NCI-H345 treated with DMSO at 0.1 percent for 48 hours (cell line): ENCODE results near the gene FARS2.

Experiments
- DNase-seq: peaks from one replicate; lab custom pipeline; 2025; ENCODE audit not compliant: unreplicated experiment; lab: John Stamatoyannopoulos, UW

FARS2 gene

DNA sequence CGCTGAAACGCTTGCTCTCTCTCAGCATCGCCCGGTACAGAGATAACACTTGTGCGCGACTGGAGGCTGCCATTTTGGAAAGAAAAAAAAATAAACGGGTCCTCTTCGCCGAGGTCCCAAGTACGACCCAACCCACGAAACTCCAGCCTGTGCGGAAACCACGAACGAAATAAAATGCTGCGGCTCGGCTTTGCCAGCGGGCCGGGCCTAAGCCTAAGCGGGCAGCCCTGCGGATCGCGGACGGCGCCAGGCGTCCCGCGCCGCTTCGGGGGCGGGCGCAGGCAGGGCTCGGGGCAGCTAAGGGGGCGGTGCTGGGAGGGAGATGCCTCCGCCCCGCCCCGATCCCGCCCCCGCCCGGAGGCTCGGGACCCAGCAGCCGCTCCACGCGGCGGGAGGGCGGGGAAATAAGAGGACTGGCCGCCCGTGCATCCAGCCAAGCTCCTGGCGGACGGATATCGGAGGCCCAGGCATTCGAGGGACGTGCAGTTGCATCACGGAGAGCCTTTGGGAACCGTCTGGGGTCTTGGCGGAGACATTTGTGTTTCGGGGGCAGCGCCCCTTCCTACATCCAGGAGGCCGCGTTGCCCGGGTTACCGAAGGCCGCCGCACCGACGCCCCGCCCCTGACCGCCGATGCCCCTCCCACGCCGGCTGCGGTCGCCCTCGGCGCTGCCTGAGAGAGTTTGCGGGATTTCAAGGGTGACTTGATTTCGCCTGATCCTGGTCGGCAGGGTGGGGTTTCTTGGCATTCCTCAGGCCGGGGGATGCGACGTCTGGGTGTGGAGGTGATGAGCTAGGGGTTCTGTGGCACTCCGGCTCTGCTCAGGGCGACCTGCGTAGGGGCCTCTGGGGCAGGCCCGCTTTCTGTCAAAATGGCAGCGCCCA lies at the start of gene FARS2, which contains the start of gene LYRM4:
FARS2 (plus strand) TSS at position 853 of the 884 bp plus-strand sequence.
LYRM4 (minus strand) TSS at position 290 of the 884 bp plus-strand sequence; CDS start at position 73, 217 bp downstream.
- DNase-seq, result peak; percentile 37

DNA sequence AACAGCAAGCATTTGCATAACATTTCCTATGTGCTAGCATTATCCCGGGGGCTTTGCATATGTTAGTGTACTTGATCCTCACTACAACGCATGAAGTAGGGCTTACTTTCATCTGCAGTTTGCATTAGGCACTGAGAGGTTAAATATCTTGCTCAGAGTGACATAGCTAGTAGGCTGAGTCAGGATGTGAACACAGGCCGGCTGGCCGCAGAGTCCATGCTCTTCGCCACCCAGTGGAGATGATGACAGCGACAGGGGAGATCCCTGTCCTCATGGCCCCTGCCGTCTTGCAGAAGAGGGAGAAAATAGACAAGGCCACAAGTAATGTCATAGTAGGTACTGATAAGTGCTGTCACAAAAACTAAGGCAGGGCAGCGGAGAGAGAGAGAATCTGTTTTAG lies 47.5 kb upstream of the FARS2 start:
- no peak for DNase-seq

DNA sequence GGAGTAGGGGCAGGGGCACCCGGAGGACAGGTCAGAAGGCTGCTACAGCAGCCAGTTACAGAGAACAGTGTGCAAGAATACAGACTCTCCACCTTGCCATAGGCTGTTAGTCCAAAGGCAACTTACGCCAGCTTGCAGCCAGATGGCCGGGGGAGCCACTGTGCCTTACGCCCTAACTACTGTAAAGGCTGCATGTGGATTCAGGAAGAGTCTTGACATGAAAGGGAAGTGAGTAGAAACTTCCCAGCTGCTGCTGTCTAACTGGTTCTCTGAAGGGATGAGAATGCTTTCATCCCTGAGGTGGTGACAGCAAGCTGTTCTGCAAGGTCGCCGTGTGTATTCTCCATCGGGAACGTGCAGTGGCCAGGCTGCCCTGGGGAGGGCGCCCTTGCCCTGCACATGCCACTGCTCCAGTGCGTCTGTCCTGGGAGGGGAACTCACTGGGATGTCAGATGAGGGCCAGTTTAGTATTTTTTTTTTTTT lies 46.7 kb upstream of the FARS2 start:
- no peak for DNase-seq

DNA sequence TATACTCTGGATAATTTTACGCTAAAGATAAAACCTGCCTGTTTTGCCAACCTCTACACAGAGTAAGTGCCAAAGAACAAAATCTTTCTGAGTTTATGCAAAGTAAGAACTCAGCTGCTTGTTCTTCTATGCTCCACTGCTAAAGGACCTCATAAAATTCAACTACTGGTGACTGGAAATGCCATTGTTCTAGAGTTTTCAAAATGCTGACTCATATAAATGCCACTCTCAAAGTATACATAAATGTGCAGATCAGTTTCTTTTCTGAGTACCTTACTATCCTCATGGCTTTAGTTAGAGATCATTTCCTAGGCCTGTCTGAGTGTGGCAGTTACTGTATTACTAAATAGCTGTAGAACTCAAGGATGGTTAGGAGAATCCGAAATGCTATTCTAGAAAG lies 46.2 kb upstream of the FARS2 start:
- no peak for DNase-seq

DNA sequence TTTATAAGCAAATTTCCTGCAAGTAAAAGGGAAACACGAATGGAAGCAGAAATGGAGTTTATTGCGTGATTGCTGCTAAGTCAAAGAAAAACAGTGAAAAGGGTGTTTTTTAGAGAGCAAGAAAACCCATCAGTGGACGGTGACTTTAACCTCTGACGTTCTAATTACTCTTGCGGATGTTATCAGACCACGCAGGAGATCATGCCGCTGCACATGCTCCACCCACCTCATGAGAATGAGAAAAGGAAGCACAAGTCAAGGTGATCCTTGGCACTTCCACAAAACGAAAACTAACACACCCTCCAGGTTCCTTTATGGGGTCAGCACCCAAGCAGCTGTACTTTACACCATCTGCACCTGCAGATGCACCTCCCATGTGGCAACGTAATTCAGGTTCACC lies 45.5 kb upstream of the FARS2 start:
- DNase-seq, result no peak

DNA sequence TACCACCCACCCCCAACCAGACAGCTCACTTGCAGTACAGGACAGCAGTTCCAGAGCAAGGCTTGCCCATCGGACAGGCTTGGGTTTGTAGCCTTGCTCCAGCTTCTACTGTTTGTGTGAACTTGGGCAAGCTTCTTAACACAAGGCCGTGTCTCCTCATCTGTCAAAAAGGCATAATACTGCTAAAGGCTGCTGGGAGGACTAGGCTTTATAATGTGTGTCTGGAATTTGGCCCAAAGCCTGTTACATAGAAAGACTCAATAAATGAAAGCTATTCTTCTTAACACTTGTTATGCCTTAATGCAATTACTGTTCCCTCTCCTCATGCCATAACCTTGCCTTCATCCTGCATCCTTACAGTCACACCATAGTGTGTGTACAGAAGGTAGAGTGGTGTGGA lies 44.0 kb upstream of the FARS2 start:
- no peak for DNase-seq

DNA sequence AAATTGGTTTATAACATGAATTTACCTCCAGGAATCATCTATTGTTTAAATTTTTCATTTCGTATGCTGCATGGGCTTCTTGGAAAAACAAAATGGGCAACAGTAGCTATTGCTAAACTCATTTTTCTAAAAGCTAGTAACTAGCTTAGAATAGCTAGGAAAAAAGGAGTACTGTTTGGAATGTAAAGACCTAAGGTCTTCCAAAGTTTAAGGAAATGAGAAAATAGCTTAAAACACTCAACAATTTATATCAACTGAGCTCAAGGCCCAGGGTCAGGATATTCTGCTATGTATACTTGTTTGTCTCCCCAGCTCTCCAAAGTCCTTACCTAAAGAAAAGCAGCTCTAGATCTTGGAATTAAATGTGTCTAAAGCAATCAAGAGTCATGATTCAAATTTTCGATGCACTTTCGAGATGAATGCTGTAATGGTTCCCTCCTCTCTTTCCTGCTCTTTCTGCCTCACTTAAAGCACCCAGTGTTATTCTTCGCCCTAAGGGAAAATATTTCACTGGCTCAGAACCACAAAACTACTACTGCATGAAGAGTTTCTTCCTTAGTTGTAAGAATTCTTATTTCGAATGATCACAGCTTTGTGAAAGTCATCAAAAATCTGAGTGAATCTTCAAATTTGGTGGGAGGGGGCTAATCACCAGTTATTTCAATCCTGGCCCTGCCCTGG lies 42.2 kb upstream of the FARS2 start:
- no peak for DNase-seq

DNA sequence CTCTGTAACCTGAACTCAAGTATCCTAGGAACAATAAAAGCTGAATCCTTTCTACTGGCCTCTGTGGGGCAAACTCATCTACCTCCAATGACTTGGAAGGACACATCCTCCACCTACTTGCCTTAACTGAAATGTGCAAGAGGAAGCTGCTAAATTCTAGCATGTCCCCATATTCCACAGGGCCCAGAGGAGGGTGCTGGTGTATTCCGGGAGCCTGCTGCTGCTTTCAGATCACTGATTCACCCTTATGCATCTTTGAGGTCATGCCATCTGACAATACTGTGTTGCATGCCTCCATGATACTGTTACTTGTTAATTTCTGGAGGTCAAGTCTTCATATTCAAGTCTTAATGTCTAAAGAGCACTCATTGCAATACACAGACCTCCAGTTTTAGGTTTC lies 40.9 kb upstream of the FARS2 start:
- DNase-seq, result no peak

DNA sequence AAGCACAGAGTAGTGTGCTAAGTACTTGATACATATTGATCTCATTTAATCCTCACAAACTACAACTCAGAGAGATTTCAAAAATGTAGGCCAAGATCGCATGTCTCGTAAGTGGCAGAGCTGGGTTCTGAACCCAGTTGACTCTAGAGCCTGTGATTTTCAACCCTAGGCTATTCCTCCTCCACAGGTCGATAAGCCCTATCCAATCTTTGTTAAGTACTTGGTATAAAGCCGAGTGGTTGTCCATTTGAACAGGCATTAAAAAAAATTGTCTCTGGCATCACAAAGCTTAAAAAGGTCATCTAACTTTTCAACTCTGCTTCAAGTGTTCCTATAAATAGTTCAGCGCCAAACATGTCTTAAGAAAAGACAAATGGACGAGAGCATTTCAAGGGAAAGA lies 38.0 kb upstream of the FARS2 start:
- DNase-seq, result no peak

DNA sequence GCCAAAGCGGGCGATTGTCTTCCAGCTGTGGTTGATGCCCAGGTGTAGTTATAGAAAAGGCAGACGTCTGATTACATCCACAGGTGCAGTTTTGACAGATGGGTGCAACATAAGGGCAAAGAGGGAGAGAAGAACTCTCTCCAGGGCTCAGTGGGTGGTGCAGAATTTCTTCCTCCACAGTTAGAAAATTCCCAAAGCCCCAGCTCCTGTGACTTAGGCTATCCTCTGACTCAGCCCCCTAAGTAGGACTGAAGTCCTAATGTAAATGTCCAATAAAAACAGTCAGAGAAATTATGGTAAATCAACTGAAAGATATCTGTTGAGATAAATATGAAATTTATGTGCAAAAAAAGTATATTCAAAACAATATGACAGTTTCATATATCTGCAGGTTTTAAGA lies 32.0 kb upstream of the FARS2 start:
- no peak for DNase-seq

DNA sequence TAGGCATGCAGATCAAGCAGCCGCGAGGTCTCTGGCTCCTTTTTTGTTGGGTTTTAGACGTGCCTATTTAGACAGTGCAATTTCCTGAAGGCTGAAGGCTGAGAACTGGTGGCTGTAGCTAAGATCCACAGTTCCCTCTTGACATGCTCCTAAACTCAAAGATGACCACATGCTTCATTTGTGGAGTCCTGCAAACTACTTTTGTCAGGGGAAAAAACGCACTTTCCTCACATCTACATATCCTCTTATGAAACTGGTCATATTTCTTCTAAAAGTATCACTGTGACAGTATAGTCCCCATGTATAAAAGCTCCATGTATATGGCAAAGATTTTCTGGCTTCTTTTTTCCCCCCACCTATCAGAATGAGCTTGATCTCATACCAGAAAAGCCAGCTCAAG lies 31.2 kb upstream of the FARS2 start:
- DNase-seq, result no peak

DNA sequence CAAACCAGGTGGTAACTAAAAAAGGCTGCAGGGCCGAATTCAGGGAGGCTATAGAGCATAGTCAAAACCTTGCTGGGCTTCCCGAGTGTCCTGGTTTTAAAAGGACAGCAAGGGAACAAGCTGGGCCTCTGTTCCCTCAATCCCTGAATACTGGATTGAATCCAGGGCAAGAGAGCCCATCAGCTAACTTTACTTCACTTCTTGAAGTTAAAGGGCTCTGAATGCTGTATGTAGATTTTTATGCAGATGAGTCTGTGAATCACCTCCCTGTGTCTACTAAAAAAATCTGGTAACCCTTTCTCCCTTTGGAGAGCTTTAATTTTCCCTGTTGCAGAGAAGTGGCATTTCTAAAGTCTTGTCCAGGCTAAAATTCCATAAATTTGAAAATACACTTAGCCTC lies 30.0 kb upstream of the FARS2 start:
- no peak for DNase-seq

DNA sequence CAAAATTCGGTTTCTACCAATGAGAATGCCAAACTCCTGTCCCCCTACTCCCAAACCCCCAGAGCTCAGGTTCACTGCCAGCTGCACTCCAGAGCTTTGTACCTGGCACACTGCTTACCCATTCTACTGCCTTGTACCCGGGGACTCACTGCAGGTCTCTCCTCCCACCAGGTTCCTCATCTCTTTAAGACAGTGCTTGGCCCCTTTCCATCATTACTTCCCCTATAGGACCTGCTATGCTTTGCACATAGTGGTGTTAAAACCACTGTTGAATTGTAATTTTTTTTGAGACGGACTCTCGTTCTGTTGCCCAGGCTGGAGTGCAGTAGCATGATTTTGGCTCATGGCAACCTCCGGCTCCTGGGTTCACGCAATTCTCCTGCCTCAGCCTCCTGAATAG lies 26.4 kb upstream of the FARS2 start:
- no peak for DNase-seq

DNA sequence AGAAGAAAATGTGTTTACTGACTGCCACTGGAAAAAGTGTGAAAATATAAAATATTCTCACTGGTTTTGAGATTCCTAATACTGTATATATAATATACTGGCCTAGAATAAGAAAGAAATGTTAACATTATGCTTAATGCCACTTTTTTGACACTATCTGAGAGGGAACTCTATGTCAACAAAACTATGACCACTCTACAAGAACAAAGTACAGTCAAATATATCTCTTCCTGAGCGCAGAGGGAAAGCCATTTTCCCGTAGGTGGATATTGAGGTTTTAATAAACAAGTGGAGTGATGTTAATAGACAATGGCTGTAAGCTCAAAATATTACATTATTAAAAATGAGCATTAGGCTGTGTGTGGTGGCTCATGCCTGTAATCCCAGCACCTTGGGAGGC lies 25.5 kb upstream of the FARS2 start:
- DNase-seq, result no peak

DNA sequence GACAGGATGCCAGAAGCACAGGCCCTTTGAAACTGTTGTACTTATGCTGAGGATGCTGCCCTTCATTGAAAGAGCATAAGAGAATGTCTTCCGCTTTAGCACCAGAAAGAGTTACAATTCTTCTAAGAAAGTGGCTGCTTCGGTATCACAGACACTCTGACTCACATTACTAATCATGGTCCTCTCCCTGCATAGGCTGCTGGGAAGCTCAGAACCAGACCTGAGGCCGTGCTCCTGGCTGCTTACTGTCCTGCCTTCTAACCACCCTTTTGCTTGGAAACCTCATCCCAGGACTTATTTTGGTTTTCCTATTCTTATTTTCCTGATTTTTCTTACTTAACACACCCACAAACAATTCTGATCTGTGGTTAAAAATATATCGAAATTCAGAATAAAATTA lies 23.5 kb upstream of the FARS2 start:
- no peak for DNase-seq

DNA sequence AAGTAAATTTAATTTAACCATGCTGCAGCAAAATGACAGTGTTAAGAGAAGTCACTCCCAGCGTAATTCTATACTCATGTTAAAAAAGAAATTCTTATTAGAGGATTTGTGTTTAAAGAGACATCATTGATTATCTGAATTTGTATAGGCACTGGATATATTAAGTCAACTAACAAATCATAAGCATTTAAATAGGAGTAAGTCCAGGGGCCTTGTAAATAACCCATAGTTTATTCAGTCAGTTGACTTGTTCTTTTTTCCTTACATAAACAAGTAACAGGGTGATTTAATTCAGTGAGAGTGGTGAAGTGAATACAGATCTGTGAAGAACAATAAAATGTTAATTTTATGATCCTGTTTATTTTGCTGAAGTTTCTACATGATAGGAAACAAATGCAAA lies 23.0 kb upstream of the FARS2 start:
- DNase-seq, result no peak

DNA sequence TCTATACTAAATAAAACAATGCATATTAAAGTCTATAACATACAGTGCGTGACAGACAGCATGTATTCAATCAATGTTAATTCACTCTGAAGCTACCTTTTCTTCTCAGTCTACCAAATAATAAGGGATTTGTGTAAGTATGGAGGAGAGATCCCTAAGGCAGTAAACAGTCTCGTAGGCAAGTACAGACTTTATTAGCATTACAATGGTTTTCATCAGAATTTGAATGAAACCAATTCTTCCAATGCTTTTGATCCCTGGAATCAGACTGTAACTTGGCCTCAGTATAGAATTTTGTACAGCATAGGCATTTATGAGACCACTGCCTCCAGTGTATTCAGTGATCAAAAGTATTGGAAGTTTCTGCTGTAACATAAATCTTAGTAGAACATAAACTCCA lies 20.1 kb upstream of the FARS2 start:
- no peak for DNase-seq

DNA sequence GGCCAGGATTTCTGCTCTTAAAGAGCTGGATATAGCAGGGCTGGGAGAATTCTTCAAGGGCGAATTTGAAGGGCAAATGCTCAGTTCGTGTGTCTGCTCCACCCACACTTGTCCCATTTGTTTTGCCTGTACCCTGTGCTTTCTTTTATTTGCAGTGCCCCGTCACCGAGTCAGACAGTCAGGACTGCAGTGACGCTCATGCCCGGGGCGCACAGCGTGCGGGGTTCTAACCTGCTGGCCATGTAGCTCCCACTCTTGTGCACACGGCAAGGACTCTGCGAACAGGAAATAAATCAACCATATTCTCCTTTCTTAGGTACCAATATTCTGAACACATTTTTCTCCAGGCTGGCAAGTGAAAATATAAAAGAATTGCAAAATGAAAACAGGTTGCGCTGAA lies 18.2 kb upstream of the FARS2 start:
- no peak for DNase-seq

DNA sequence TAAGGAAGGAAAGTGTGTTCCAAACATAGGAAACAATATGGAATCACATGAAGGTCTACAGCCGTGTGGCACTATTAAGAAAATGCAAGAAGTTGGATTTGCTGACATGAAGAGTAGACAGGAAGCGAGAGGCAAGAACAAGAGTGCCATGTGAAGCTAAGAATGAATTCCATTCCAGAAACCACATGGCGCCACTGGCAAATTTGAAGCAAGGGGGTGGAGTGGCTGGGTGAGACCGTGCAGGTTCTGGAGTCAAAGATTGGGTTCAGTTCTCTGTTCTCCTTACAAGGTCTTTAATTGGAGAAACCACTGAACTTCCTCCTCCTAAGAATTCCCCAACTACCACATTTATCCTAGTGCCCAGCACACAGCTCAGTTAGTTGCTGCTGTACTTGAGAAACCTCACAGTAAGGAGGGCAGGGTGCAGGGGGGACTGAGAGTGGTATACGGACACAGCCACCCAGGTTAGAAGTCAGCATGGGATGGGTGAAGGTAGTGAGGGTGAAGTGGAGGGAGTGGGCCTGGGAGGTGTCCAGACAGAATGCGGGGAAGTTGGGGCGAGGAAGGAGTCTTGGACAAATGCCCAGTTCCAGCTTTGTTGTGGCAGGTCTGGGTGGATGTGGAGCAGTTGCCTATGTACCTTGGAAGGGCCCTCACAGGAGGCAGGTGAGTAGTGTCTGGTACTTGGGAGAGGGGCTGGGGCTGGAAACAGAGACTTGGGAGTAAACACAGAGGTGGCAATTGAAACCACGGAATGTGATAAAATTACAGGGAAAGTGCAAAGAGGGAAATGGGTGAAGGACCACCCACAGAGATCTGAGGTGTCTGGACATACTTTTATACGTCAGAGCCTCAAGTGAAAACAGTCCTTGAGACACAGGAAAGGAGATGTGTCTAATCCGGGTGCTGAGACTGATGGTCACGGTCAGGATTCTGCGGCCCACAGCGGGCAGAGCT lies 14.9 kb upstream of the FARS2 start:
- DNase-seq, result no peak

DNA sequence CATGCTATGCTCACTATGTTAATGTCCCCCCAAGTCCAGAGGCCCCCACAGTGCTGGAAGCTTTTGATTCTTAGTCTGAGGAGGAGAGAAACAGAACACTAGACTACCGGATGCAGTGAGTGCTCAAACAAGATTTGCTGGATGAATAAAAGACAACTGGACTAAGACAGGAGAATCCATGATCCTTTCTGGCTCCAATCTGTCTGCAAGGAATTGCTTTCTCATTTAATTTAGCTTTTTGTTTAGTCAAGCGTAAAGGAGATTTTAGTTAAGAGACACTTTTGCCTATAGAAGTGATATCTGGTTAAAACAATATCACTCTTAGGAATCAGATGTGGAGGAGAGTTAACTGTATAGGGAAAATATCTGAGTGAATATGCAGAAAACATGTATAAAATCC lies 14.1 kb upstream of the FARS2 start:
- DNase-seq, result no peak
